H1 (cell line): ENCODE data around the gene CDK8. TPM values are rescaled to one million over a fixed set of nuclear protein-coding genes. Genes with fewer than 3 reads are reported as not detected.

ENCODE experiments used
- BACH1 ChIP-seq: IDR thresholded peaks from 2 replicates; pipeline ENCODE4 v1.6.1; 2012; ENCODE audit warnings: low read length, improper control_type of control experiment
- CHD2 ChIP-seq: IDR thresholded peaks from 2 replicates; pipeline ENCODE4 v1.6.1; 2012; ENCODE audit warnings: low read length, improper control_type of control experiment
- POLR2AphosphoS5 ChIP-seq: IDR thresholded peaks from 2 replicates; pipeline ENCODE4 v1.6.1; 2011; ENCODE audit warnings: low read depth, low read length
- RBBP5 ChIP-seq: IDR thresholded peaks from 2 replicates; pipeline ENCODE4 v1.7.1; 2012; ENCODE audit warnings: low read depth, mild to moderate bottlenecking, inconsistent platforms, low read length, moderate library complexity, borderline replicate concordance
- SIX5 ChIP-seq: IDR thresholded peaks from 2 replicates; pipeline ENCODE4 v1.6.1; 2011; ENCODE audit warnings: mild to moderate bottlenecking, low read depth, low read length
- TAF1 ChIP-seq: IDR thresholded peaks from 2 replicates; pipeline ENCODE4 v1.6.1; 2011; ENCODE audit warnings: mild to moderate bottlenecking, low read depth, low read length
- TEAD4 ChIP-seq: IDR thresholded peaks from 2 replicates; pipeline ENCODE4 v1.6.1; 2012; ENCODE audit warnings: low read depth, low read length, inconsistent platforms, mixed read lengths
- polyA plus RNA-seq, 7 experiments: library from polyadenylated mRNA; depleted of rRNA in 3 of 7; stranded (reverse) in 5 of 7; unstranded in 2 of 7; fragments of >200 nt in 5 of 7; fragments of 200-250 nt in 2 of 7; gene quantifications; 1 replicate in 5 of 7; 2 replicates in 1 of 7; 4 replicates in 1 of 7; pipeline versions ENCODE4 v1.2.1 to v1.2.3, GENCODE V29; 2011 to 2013; ENCODE audit warnings: missing spikeins in 2 of 7, mixed read lengths in 2 of 7
- total RNA-seq: library from RNA; stranded (reverse); fragmentation: NEBNext Ultra II Directional; extraction: Animal tissue kit (Norgen Biotek cat#: 25700); gene quantifications from 2 replicates; pipeline ENCODE4 v1.2.1, GENCODE V29; 2021
- TF ChIP-seq, protein P1 (sequence below): fragments of 300-600 bp; sonication (generic); IDR thresholded peaks from 2 replicates; pipeline ENCODE4 v1.7.1; 2012; ENCODE audit warnings: low read length, moderate library complexity, mild to moderate bottlenecking, inconsistent platforms; ENCODE audit not compliant: insufficient replicate concordance

The CDK8 gene
- total and polyA plus RNA-seq, 2 of the 8 experiments (the other 6 are each of a cell fraction or from before 2014, with no cell fraction given): 22.1 to 25.6 TPM

DNA sequence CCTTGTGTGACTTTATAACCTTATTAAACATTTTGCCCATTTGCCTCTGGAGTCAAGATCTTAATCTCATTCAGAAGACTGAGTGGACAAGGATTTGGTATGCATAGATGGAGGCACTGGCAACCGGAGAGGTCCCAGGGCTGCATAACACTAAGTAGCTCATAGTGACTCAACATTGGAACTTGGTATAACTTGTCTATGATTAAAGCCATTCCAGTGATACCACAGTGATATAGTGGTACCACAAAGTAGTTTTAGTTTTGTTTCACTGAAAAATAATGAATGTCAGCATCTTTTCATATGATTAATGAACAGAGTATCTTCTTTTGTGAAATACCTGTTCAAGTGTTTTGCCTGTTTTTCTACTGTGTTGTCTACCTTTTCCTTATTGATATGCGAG, 26.4 kb downstream of the CDK8 start (continued):
- TF ChIP-seq, protein P1, sequence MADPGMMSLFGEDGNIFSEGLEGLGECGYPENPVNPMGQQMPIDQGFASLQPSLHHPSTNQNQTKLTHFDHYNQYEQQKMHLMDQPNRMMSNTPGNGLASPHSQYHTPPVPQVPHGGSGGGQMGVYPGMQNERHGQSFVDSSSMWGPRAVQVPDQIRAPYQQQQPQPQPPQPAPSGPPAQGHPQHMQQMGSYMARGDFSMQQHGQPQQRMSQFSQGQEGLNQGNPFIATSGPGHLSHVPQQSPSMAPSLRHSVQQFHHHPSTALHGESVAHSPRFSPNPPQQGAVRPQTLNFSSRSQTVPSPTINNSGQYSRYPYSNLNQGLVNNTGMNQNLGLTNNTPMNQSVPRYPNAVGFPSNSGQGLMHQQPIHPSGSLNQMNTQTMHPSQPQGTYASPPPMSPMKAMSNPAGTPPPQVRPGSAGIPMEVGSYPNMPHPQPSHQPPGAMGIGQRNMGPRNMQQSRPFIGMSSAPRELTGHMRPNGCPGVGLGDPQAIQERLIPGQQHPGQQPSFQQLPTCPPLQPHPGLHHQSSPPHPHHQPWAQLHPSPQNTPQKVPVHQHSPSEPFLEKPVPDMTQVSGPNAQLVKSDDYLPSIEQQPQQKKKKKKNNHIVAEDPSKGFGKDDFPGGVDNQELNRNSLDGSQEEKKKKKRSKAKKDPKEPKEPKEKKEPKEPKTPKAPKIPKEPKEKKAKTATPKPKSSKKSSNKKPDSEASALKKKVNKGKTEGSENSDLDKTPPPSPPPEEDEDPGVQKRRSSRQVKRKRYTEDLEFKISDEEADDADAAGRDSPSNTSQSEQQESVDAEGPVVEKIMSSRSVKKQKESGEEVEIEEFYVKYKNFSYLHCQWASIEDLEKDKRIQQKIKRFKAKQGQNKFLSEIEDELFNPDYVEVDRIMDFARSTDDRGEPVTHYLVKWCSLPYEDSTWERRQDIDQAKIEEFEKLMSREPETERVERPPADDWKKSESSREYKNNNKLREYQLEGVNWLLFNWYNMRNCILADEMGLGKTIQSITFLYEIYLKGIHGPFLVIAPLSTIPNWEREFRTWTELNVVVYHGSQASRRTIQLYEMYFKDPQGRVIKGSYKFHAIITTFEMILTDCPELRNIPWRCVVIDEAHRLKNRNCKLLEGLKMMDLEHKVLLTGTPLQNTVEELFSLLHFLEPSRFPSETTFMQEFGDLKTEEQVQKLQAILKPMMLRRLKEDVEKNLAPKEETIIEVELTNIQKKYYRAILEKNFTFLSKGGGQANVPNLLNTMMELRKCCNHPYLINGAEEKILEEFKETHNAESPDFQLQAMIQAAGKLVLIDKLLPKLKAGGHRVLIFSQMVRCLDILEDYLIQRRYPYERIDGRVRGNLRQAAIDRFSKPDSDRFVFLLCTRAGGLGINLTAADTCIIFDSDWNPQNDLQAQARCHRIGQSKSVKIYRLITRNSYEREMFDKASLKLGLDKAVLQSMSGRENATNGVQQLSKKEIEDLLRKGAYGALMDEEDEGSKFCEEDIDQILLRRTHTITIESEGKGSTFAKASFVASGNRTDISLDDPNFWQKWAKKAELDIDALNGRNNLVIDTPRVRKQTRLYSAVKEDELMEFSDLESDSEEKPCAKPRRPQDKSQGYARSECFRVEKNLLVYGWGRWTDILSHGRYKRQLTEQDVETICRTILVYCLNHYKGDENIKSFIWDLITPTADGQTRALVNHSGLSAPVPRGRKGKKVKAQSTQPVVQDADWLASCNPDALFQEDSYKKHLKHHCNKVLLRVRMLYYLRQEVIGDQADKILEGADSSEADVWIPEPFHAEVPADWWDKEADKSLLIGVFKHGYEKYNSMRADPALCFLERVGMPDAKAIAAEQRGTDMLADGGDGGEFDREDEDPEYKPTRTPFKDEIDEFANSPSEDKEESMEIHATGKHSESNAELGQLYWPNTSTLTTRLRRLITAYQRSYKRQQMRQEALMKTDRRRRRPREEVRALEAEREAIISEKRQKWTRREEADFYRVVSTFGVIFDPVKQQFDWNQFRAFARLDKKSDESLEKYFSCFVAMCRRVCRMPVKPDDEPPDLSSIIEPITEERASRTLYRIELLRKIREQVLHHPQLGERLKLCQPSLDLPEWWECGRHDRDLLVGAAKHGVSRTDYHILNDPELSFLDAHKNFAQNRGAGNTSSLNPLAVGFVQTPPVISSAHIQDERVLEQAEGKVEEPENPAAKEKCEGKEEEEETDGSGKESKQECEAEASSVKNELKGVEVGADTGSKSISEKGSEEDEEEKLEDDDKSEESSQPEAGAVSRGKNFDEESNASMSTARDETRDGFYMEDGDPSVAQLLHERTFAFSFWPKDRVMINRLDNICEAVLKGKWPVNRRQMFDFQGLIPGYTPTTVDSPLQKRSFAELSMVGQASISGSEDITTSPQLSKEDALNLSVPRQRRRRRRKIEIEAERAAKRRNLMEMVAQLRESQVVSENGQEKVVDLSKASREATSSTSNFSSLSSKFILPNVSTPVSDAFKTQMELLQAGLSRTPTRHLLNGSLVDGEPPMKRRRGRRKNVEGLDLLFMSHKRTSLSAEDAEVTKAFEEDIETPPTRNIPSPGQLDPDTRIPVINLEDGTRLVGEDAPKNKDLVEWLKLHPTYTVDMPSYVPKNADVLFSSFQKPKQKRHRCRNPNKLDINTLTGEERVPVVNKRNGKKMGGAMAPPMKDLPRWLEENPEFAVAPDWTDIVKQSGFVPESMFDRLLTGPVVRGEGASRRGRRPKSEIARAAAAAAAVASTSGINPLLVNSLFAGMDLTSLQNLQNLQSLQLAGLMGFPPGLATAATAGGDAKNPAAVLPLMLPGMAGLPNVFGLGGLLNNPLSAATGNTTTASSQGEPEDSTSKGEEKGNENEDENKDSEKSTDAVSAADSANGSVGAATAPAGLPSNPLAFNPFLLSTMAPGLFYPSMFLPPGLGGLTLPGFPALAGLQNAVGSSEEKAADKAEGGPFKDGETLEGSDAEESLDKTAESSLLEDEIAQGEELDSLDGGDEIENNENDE: no peak
- no peak for TF ChIP-seq POLR2AphosphoS5
- TF ChIP-seq BACH1: no peak
- no peak for TF ChIP-seq CHD2
- TF ChIP-seq RBBP5: no peak
- no peak for TF ChIP-seq SIX5
- TF ChIP-seq TEAD4: no peak
- TF ChIP-seq TAF1: no peak
- TF ChIP-seq, all 59 proteins: peak for 0
